Large intestine (tissue), 3 donors: ENCODE measurements around the gene INPP4B. TPM values are rescaled to one million over a fixed set of nuclear protein-coding genes. Genes with fewer than 3 reads are reported as not detected.

Experiments used
- DNase-seq, 2 donors: peaks; one replicate each; pipeline versions ENCODE4 v3.0.0 to v3.0.0-alpha.2; 2013
- H3K27ac ChIP-seq: one replicate; pipeline ENCODE4 v1.5.1; 2013; ENCODE audit warnings: low read length
- H3K27me3 ChIP-seq: 2 replicates; pipeline ENCODE4 v1.6.1; 2013; ENCODE audit warnings: low read length; ENCODE audit not compliant: control insufficient read depth, insufficient read depth
- H3K36me3 ChIP-seq: 2 replicates; pipeline ENCODE4 v1.6.1; 2013; ENCODE audit warnings: low read length; ENCODE audit not compliant: control insufficient read depth, insufficient read depth
- H3K4me1 ChIP-seq: one replicate; pipeline ENCODE4 v1.6.1; 2013; ENCODE audit warnings: low read length; ENCODE audit not compliant: control insufficient read depth, insufficient read depth
- H3K4me3 ChIP-seq: one replicate; pipeline ENCODE4 v1.5.1; 2013; ENCODE audit warnings: low read length
- H3K9me3 ChIP-seq: one replicate; pipeline ENCODE4 v1.6.1; 2013; ENCODE audit warnings: mild to moderate bottlenecking, low read depth, low read length, moderate library complexity; ENCODE audit not compliant: control insufficient read depth
- WGBS: methylation state at CpG from one replicate; pipeline ENCODE4 v1.1.5; 2013; ENCODE audit warnings: low lambda C conversion rate; ENCODE audit not compliant: insufficient coverage; 5-methylcytosine and 5-hydroxymethylcytosine counted together
- polyA plus RNA-seq: library from polyadenylated mRNA; unstranded; fragments of 120-200 nt; gene quantifications from one replicate; pipeline ENCODE4 v1.2.1, GENCODE V29; 2013

INPP4B gene
- polyA plus RNA-seq, 1 donor = 6.6 TPM

GRCh38 chr4:142463206-142463605 lies 382.9 kb downstream of the INPP4B start:
- no peaks in the 10 kb centered on the region for H3K4me1 ChIP-seq
- WGBS = no CpG with 5 or more reads among the region's 2 CpGs
- no peak overlapping the region for H3K27ac ChIP-seq
- H3K27me3 ChIP-seq = no peaks in the 10 kb centered on the region
- H3K4me3 ChIP-seq = no peak overlapping the region
- DNase-seq = peak; percentile 36 to 90
- no peaks in the 10 kb centered on the region for H3K9me3 ChIP-seq
- no peaks in the 10 kb centered on the region for H3K36me3 ChIP-seq

- no CpG with 5 or more reads among the region's 6 CpGs for WGBS
- DNase-seq = no peak
- H3K36me3 ChIP-seq = no peaks in the 10 kb centered on the region
Observed at GRCh38 chr4:142452161-142452855, 393.8 kb downstream of the INPP4B start.

GRCh38 chr4:142449771-142450373 lies 396.2 kb downstream of the INPP4B start:
- Histone ChIP-seq H3K4me3 (no peak overlapping the region), H3K36me3 (no peaks in the 10 kb centered on the region), H3K27ac (no peak overlapping the region), H3K4me1 (no peaks in the 10 kb centered on the region), H3K27me3 (no peaks in the 10 kb centered on the region), H3K9me3 (no peaks in the 10 kb centered on the region)
- no peak for DNase-seq
- no CpG with 5 or more reads among the region's 2 CpGs for WGBS

More at GRCh38 chr4:142452161-142452855, 393.8 kb downstream of the INPP4B start:
- no peaks in the 10 kb centered on the region for H3K4me1 ChIP-seq
- no peaks in the 10 kb centered on the region for H3K9me3 ChIP-seq
- no peaks in the 10 kb centered on the region for H3K27me3 ChIP-seq
- H3K4me3 ChIP-seq = no peak overlapping the region
- H3K27ac ChIP-seq = no peak overlapping the region

GRCh38 chr4:142447009-142447408 lies 399.1 kb downstream of the INPP4B start:
- no peak overlapping the region for H3K27ac ChIP-seq
- no peaks in the 10 kb centered on the region for H3K4me1 ChIP-seq
- no peak overlapping the region for H3K4me3 ChIP-seq
- no peaks in the 10 kb centered on the region for H3K9me3 ChIP-seq
- no peak for DNase-seq
- 100% methylated on average over 2 of the region's 3 CpGs for WGBS
- no peaks in the 10 kb centered on the region for H3K27me3 ChIP-seq
- H3K36me3 ChIP-seq = no peaks in the 10 kb centered on the region

GRCh38 chr4:142443469-142443868 lies 402.6 kb downstream of the INPP4B start:
- Histone ChIP-seq H3K27ac (no peak overlapping the region), H3K27me3 (no peaks in the 10 kb centered on the region), H3K9me3 (no peaks in the 10 kb centered on the region), H3K4me3 (no peak overlapping the region), H3K36me3 (no peaks in the 10 kb centered on the region), H3K4me1 (no peaks in the 10 kb centered on the region)
- no peak for DNase-seq
- 100% methylated on average over 1 of the region's 5 CpGs for WGBS

GRCh38 chr4:142440093-142440492 lies 406.0 kb downstream of the INPP4B start:
- Histone ChIP-seq H3K4me3 (no peak overlapping the region), H3K4me1 (no peaks in the 10 kb centered on the region), H3K27me3 (no peaks in the 10 kb centered on the region), H3K27ac (no peak overlapping the region), H3K36me3 (no peaks in the 10 kb centered on the region), H3K9me3 (peaks cover 7% of the 10 kb centered on the region)
- DNase-seq = no peak
- 94% methylated on average over 2 of the region's 2 CpGs for WGBS

GRCh38 chr4:142435599-142436235 lies 410.4 kb downstream of the INPP4B start:
- no peak overlapping the region for H3K27ac ChIP-seq
- no peak overlapping the region for H3K4me3 ChIP-seq
- peaks cover 7% of the 10 kb centered on the region for H3K9me3 ChIP-seq
- H3K36me3 ChIP-seq = no peaks in the 10 kb centered on the region
- H3K4me1 ChIP-seq = no peaks in the 10 kb centered on the region
- no peaks in the 10 kb centered on the region for H3K27me3 ChIP-seq
- WGBS = no CpG with 5 or more reads among the region's 8 CpGs
- peak in 1 of 2 donors; percentile 17 for DNase-seq

- no peak overlapping the region for H3K27ac ChIP-seq
- peaks cover 7% of the 10 kb centered on the region for H3K9me3 ChIP-seq
- no peaks in the 10 kb centered on the region for H3K4me1 ChIP-seq
- DNase-seq = no peak
- no peaks in the 10 kb centered on the region for H3K27me3 ChIP-seq
- WGBS = 100% methylated on average over 1 of the region's 2 CpGs
- no peak overlapping the region for H3K4me3 ChIP-seq
- H3K36me3 ChIP-seq = no peaks in the 10 kb centered on the region
Observed at GRCh38 chr4:142434519-142435224, 411.4 kb downstream of the INPP4B start.

- Histone ChIP-seq H3K4me1 (no peaks in the 10 kb centered on the region), H3K9me3 (no peaks in the 10 kb centered on the region), H3K27ac (no peak overlapping the region), H3K4me3 (no peak overlapping the region), H3K36me3 (no peaks in the 10 kb centered on the region), H3K27me3 (no peaks in the 10 kb centered on the region)
- WGBS = 100% methylated on average over 1 of the region's 2 CpGs
- DNase-seq = no peak
Observed at GRCh38 chr4:142428715-142429114, 417.4 kb downstream of the INPP4B start.

GRCh38 chr4:142427456-142427855 lies 418.6 kb downstream of the INPP4B start:
- H3K4me1 ChIP-seq = no peaks in the 10 kb centered on the region
- 100% methylated on average over 1 of the region's 1 CpG for WGBS
- no peak overlapping the region for H3K27ac ChIP-seq
- H3K36me3 ChIP-seq = no peaks in the 10 kb centered on the region
- H3K27me3 ChIP-seq = no peaks in the 10 kb centered on the region
- DNase-seq = no peak
- H3K4me3 ChIP-seq = no peak overlapping the region
- H3K9me3 ChIP-seq = no peaks in the 10 kb centered on the region
